GM19455 (cell line): ENCODE measurements around the gene BPIFB2.
"Not testable (repeated sequence)": the region's sequence is repeated elsewhere in the genome, so short reads cannot be mapped to it uniquely, and the experiment has no call there.

Experiments
- ATAC-seq: cut with Tn5 transposase; IDR thresholded peaks from one replicate; pipeline ENCODE4 v1.9.1; 2021; ENCODE audit not compliant: unreplicated experiment

The BPIFB2 gene

GRCh38 chr20:32970115-32970972, 37.2 kb upstream of the BPIFB2 start:
- no peak for ATAC-seq

GRCh38 chr20:32970973-32971300, 36.6 kb upstream of the BPIFB2 start:
- ATAC-seq, result no peak

- peak; percentile 6 for ATAC-seq
Measured at GRCh38 chr20:32971703-32972161, 35.8 kb upstream of the BPIFB2 start.

DNA sequence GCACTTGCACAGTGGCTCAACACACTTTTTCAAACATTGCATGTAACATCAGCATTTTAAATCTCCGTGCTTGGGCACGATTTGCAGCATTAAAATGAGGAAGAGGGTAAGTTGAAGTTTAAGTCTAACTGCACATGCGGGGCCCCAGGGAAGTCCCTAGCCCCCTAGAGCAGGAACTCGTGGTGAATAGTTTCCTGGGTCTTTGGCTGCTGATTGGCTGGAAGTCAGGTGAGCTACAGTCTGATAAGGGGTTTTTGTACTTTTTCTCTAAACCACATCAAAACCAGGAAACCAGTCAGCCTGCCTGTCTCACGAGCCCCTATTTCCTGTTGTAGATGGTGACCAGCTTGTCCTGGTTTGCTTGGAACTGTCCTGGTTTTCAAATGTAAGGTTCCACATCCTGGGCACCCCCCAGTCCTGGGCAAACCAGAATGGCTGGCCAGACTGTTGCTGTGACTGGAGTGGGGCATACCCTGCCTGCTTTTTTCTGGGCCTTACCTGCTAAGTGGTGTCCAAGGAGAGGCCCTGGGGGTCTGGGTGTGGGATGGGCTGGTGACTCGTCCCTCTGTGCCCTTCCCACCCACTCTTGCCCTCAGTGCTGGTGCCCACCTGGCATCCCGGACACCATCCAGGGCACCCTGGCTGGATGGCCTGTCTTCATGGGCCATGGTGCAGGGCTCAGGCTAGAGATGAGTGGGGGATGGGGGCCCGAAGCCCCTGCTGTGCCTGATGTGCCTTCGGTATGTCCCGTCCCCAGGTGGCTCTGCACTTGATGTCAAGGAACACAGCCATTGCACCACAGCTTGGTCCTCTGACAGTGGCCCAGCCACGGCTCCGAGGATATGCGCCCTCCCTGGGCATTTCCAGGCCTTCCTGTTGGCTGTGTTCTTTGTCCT, 35.1 kb upstream of the BPIFB2 start:
- ATAC-seq, result peak; percentile 69

GRCh38 chr20:32973077-32973717, 34.3 kb upstream of the BPIFB2 start:
- ATAC-seq, result no peak

GRCh38 chr20:32974204-32975064, 33.1 kb upstream of the BPIFB2 start:
- ATAC-seq, result not testable (repeated sequence)

- not testable (repeated sequence) for ATAC-seq
Measured at GRCh38 chr20:32975121-32975520, 32.4 kb upstream of the BPIFB2 start.

DNA sequence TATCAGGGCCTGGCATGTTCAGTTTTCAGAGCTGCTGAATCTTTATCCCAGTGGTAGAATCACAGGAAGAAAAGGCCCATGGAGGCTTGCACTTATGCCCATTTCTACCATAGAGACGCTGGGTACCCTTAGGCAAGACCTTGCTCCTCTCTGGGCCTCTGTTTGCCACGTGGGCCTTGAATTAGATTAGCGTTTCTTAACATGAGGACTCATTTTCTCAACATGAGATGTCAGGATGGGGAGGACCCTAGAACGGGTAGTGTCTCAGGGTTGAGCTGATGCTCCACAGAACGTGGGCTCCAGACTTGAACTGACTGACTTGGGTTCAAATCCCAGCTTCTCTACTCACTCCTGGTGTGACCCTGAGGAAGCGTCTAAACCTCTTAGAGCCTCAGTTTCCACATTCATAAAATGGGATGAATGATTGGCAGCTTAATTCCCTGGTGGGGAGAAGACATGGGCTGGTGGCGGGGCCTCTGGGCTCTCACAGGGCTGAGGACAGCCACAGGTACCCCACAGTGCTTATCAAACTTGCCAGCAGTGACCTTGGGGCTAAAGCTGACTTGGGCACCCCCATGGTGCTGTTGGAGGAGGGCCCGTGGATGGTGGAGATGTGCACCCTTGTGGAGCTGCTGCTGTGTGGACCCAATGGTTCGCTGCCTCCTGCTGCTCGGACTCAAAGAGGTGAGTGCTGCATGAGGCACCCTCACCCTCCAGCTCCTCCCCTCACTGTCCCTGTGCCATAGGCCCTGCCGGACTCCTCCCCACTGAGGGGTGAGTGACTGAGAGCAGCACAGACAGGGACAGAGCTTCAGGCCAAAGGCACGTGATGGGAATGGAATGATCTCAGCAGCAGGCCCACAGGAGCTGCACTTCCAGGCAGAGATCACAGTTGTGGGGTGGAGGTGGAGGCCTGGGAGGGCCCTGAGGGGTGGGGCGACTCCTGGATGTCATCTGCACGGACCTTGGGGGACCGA, 31.5 kb upstream of the BPIFB2 start:
- ATAC-seq, result no peak

GRCh38 chr20:32976746-32977145, 30.8 kb upstream of the BPIFB2 start:
- ATAC-seq, result no peak

GRCh38 chr20:32977281-32978008, 30.1 kb upstream of the BPIFB2 start:
- no peak for ATAC-seq

GRCh38 chr20:32978009-32978335, 29.5 kb upstream of the BPIFB2 start:
- no peak for ATAC-seq

DNA sequence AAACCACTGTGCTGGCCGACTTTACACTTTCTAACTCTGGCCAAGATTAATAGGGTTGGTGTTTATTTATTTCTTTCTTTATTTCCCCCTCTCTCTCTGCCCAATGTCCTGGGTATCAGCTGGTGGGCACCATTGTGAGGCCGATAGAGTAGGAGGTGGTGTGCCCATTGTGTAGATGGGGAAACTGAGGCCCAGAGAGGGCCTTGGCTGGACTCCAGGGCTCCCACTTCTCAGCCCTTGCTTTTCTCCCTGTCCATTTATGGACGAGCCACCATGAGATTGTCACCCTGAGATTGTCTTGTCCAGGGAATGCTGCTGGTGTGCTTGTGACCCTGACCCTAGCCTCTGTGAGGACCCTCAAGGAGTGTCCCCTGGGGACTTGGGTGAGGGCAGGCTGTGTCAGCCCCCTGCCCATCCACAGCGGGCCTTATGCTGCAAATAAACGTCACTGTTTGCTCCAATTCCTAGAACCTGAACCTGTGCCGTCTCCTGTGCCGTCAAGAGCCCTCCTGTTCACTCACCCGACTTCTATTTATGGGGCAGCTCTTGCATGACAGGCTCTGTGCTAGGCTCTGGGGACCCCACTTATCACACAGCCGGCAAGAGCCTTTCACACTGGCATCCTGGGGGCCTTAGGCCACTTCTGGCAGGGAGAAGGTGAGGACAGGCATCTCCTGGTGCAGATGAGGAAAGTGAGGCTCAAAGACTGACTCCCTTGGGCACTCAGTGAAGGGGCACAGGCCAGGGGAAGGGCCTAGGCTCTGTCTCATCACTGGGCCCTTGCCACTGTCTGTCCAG, 28.1 kb upstream of the BPIFB2 start:
- ATAC-seq, result no peak

- no peak for ATAC-seq
Measured at GRCh38 chr20:32980131-32980941, 27.2 kb upstream of the BPIFB2 start.

DNA sequence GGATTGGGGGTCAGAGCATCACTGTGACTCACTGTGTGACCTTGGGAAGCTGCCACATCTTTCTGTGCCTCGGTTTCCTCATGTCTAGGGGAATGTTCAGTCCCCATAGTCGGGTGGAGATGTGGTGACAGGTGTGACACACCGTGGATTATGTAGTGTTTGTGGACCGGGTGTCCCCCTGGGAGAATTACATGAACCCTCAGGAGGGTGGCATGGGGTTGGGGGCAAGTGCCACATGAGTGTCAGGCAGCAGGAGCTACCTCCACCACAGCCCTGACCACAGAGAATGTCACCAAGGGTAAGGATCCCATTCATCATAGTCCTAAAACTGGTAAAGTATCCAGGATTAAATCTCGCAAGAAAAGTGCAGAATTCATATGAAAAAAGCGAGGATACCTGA, 26.5 kb upstream of the BPIFB2 start:
- ATAC-seq, result no peak

DNA sequence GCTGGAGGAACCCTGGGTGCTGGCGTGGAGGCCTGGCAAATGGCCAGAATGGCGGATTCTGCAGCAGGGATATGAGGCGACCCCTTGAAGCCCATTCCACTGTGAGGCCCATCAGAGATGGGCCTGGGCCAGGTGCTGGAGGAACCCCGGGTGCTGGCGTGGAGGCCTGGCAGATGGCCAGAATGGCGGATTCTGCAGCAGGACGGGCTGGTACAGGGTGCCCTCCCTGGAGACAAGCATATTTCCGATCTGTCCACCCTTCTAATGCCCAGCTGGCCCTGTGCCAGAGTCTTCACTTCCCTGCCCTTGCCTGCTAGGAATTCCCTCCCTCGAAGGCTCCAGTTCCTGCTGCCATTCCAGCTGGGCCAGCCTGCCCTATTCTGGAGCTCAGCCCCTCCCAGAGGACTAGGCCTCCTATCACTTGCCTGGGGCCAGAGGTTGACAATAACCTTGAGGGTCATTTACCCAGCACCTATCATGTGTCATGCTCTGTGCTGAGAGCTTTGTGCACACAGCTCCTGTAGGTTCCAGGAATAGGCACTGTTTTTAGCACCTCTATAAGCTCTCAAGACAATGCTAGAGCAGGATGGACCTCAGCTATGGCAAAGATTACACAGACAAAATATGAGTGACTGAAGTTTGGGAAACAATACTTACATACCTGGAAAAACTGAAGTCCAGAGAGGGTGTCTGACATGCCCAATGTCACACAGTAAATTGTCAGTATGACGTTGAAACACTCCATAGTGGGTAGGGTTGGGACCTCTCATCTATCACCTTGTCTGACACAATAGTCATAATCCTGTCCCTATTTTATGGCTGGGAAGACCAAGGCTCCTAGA, 24.7 kb upstream of the BPIFB2 start:
- ATAC-seq, result no peak

- ATAC-seq, result no peak
Measured at GRCh38 chr20:32983459-32984112, 23.9 kb upstream of the BPIFB2 start.
